Sciatic nerve (tissue), 2 donors: ENCODE results near the gene SMIM30. TPM values are rescaled to one million over a fixed set of nuclear protein-coding genes. Genes with fewer than 3 reads are reported as not detected.
"Not testable (repeated sequence)": the region's sequence is repeated elsewhere in the genome, so short reads cannot be mapped to it uniquely, and the experiment has no call there.

Experiments
- ATAC-seq: fragments of 200-7000 bp; cut with Tn5 transposase; one replicate; pipeline ENCODE4 v1.9.1; 2020; ENCODE audit warnings: mild to moderate bottlenecking, moderate library complexity
- DNase-seq: peaks from one replicate; pipeline ENCODE4 v3.0.0-alpha.2; 2020; ENCODE audit warnings: low spot score
- intact Hi-C: fragments of 100-400 bp; cut with DNase I; formaldehyde crosslinking; loops from one replicate; pipeline ENCODE4 v1.14.2; 2022
- total RNA-seq: library from RNA; stranded (reverse); fragmentation: NEBNext Ultra II Directional; extraction: Animal tissue kit (Norgen Biotek cat#: 25700); gene quantifications from one replicate; pipeline ENCODE4 v1.2.1, GENCODE V29; 2021
- donor health status: DM: no; HTN: no; CAD: no.
- donor health status: DM: no; HTN: no; CAD: no.

SMIM30 gene
- total RNA-seq, 1 donor from 2014 or later, result 29.6 TPM

DNA sequence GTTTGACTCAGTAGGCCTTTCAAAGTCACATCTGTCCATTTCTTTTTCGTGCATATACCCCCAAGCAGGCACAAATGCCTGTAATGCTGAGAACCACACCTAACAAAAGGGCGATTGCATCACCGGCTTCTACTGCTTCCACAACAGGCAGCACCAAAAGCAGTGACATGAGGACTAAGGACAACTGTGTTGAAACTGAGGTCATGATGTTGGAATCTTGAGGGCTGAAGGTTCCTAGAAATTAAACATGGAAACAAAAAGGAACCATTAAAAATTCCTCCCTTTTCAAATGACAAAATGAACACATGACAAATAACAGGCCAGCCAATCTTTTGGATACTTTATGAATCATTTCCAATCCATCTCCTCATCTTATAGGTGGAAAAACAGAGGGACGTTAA lies 980 bp downstream of the SMIM30 start:
- DNase-seq, intact Hi-C loops: not testable (repeated sequence)

DNA sequence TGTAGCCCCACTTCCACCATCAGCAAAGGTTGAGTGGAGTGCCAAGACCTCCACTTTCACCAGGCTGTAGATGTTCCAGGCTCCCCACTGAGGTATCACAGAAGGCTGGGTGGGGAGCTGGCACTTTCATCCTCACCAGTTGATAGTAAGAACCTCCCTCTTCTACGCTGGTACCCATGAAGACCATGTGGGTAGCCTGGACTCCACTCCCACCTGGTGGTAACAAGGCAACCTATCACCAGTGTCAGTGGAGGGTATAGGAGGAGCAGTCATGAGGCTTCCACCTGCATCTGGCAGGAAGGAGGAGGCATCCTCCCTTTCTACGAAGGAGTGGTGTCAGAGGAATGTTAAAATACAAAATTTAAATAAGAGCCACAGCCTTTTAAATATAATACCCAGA lies 4.4 kb downstream of the SMIM30 start:
- intact Hi-C loops, result no loop called here
- no peak for DNase-seq
- no peak for ATAC-seq

More for the DNA sequence above, 980 bp downstream of the SMIM30 start:
- not testable (repeated sequence) for ATAC-seq

DNA sequence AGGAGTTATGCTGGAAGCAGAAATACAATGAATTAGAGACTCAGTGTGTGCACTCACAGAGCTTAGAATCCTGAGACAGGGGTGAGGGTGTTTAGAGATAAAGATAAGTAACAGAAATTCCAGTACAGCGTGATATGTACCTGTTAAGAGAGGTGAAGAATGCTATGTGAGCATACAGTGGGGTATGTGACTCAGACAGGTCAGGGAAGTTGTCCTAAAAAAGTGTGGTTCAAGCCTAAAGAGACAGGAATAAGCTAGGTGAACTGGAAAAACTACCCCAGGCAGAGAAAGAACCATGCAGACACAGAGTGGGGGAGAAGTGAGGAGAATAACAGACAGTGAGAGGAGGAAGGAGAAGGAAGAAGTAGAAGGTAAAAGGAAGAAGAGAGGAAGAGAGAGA lies 8.6 kb downstream of the SMIM30 start:
- DNase-seq, result no peak
- intact Hi-C loops, result no loop called here
- no peak for ATAC-seq

DNA sequence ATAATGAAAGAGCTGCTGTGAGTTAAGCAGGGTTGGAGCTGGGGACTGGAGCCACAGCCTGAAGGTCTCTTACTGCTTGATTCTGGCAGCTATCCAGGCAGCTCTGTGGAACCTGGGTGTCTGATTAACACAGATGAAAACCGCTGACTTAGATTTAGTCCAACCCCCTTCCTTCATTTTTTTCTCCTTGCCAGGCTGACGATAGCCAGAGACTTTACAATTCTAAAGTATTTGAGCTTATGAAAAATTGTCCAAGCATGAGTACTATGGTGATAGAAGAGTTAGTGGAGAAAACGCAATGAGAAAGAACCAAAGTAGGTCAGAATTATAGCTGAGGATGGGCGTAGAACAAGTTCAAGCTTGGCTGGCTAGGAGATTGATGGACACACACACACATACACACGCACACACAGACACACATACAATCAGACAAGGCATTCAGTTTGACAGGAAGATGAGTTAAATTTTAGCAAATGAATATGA lies 18.2 kb downstream of the SMIM30 start:
- ATAC-seq (no peak), DNase-seq (no peak)
- intact Hi-C loops, result no loop called here

DNA sequence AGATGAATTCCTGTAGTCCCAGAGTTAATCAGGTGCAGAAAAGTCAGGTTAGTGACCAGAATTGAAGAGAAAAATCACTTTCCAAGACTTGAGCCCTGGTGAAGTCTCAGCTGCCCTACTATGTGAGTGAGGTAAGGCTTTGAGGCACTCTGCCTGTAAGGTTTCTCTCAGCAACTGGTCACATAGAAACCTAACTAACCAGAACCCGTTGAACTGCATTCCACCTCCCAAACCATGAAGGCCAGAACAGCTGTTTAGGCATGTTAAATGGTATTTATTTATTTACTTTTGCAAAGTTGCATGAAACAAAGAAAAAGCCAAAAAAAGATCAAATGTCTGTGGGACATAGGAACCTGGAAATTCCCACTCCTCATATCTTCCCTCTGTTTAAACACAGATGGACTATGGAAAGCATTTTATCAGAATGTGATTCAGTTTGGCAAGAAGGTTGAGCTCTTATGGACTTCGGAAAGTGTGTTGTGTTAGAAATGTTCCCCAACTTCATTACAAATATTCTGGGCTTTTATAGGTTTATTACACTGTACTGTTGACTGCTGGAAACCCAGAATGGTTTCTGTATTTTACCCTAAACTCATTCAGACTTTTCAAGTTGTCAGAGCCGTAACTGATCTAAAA lies 19.0 kb downstream of the SMIM30 start:
- intact Hi-C loops, result no loop called here
- no peak for DNase-seq
- ATAC-seq, result no peak

DNA sequence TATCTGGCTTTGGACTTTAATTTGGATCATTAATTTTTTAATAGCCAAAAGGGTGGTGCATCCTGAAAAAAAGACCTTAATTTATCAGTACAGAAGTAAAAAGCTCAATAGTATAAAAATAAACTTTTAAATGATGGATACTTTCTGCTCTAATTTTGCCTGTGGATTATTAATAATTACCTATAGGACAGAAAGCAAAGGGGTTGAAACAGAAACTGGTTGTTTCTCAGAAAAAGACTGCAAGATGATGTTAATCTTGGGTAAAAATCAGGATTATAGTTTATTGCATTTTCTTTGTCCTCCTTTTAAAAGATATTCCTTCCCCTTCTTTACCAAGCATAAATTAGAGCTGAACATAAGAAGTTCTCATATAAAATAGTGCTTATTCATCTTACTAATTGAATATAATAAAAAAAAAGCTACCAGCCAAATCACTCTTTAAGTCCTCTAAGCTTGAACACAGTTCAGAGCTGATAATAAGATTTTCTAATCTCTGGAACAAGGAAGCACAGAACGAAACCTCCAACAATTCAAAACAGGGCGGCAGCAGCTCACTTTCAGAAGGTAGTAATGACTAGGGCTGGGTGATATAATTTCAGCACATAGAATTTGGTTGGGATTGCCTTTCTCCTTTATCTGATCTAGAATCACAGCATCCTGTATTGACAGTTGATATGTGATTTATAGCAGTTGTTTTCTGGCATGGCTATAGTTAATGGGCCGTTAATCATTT lies 23.7 kb downstream of the SMIM30 start:
- DNase-seq, result no peak
- intact Hi-C loops, result no loop called here
- ATAC-seq, result no peak

DNA sequence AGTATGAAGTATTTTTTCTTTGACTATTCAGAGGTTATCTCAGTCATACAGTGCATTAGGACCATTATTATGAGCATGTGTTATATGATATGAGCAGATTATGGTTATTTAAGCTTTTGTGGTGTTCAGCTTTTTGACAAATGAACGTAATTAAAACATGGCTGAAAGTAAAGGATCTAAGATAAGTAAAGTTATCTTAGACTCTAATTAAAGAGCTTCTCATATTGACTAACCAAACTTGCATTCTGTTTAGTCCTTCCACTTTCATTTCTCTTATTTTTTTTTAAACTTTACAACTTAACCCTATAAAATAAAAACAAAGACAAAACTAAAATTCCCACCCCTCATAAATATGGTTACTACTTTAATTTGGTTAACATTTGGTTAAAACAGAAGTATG lies 24.8 kb downstream of the SMIM30 start:
- DNase-seq, result no peak
- ATAC-seq, result no peak
- intact Hi-C loops, result no loop called here

DNA sequence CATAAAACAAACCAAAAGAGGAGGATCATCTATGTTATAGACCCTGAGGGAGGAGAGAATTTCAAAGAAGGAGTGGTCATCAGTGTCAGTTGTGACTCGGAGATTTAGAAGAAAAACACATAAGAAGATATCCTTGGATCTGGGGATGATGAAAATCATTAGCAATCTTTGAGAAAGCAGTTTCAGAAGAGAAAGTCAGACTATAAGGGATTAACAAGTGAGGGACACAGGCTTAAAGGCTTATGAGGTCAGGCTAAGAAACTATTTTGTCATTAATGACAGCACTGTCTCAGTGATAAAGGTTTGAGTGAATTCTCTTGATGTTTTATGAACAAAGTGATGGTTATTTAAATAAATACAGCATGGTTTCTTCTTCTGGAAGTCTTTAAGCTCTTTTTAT lies 25.6 kb downstream of the SMIM30 start:
- DNase-seq, result no peak
- no peak for ATAC-seq

DNA sequence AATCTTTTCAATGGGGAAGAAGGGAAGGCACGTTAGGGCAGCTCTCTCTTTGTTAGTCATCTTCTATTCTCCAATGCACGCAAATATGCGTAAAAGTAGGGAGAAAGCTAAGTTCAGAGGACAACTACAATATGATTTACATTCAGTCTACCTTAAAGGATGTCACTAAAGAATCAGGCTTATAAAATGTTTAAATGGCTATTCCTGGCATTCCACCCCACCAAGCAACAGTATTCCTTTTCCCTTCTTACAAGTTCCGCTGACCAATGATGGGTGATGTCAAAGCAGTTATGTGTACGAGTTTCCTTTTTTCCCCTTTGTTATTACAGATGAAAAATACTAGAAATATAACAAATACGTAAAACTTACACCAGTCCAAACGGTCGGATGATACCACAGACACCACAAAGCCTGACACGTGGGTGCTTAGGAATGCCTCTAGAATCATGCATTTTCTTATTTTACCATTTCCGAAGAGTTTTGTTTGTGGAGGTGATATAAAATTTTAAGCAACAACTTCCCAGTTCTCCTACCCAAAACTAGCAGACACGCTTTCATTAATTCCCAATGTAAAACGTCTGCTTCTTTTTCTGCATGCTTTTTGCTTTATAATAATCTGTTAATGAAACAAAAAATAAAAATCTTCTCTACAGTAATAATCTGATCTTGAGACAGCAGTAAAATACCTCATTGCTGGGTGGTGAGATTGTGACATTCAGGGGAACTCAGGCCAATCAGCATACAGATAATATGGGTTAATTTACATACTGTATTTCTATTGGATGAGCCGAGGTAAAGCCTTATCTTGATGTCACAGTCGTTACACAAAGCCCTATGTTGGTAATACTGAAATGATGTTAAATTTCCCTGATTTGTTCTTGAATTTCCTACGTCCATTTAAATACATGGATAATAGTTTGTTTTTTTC lies 31.0 kb downstream of the SMIM30 start:
- DNase-seq (no peak), ATAC-seq (peak; percentile 70)
- intact Hi-C loops, result no loop called here

More for the DNA sequence above, 25.6 kb downstream of the SMIM30 start:
- intact Hi-C loops, result no loop called here

DNA sequence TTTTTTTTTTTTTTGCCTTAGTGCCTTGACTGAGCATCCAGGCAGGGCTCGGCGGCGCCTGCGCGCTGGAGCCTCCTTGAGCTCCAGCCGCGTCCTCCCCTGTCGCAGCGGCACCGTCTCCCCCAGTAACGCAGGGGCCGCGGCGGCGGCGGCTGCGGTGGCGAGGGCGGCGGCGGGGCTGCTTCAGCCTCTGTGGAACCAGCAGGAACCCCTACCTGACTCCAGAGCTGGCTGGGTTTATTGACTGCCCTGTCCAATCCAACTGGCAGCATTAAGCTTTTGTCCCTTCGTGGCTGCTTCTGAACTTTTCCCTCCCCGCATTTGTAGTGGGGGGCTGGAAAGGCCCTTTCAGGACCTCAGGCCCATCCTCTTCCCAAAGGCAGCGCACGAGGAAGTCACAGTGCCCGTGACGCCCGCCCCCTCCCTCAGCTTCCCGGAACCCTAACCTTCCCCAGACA lies 31.9 kb downstream of the SMIM30 start, which contains the start of gene GPR85:
Gene GPR85, minus strand, starts transcription at position 397 of the 458 bp plus-strand sequence. CDS start 2,106 bp downstream, outside the sequence.
- ATAC-seq (peak; percentile 84), DNase-seq (peak; percentile 56)
- intact Hi-C loops, result no loop called here

DNA sequence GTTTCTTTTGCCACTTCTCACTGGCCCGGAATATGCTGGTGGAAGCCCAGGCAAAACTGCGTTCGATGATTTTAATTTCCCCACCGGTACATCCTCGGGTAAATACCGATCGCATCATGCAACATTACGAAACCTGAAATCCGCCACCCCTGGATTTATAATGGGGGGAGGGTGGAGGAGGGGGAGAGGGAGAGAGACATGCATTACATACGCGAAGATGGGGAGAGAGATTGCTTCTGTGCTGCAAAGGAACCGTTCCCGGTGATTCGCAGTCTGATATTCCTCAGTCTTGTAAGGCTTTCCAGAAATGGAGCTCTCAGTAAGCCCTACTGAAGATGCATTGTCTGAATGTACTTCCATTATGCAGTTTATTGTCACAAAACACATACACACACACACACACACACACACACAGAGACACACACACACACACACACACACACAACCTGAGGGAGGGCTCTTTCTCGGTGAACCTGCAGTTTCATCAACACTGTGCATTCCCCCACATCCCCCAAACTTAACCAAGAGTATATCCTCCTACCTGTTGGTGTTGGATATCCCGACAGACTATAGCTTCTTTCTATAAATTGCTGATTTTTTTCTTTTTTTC lies 32.5 kb downstream of the SMIM30 start:
- ATAC-seq (peak; percentile 36), DNase-seq (no peak)
- intact Hi-C loops, result no loop called here

DNA sequence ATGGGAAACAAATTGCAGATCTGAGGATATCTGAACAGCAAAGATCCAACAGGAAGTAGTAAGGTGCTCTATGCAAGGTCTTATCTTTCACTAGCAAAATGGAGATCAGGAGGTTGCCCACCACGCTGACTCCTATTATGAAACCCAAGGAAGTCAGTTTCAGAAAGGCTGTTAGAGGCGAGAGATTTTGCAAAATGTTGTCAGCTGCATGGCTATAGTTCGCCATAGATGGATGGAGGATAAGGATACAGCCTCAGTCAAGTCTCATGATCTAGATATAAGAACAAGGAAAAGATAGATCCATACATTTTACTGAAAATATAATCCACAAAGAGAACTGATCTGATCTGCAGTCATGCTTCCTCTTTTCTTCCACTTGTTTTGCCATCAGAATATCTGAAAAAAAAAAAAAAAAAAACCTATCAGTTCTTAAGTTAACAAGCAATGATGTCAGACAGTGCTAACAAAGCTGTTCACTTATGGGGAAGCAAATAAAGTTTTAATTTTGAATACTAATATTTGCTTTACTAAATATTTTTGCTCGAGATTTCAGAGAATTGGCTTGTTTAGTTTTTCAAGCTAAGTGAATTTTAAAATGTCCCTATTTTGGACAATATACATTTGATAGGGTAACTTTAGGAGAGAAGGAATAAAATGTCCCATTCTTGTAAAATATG lies 33.7 kb downstream of the SMIM30 start:
- DNase-seq, result no peak
- no peak for ATAC-seq
- intact Hi-C loops, result no loop called here

DNA sequence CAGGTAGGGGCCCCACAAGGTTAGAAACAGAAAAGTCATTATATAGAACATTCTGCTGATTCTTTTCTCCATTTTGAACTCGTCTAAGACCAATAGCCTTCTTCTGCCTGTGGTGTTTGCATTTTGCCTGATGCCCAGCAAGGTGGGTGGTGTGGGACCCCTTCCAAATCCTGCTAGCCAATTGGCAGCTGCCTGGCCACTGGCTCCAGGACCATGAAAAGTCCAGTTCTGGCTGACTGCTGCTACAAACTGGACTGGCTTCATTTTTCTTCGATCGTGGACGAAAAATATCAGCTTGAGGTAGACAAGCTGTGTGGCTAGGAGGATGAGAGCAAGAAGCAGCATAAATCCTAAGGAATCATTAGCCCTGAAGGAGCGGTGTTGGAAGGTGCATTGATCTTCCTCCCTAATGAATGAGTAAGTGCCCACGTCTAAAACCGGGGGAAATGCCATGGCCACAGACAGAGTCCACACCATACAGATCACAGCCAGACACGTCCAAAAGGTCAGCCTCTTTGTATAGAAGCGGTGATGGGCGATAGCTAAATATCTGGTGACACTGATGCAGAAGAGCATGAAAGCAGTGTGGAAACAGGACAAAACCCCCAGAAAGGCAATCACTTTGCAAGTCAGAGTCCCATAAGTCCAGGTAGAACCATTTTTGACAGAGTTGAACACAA lies 34.4 kb downstream of the SMIM30 start:
- intact Hi-C loops, result no loop called here
- DNase-seq (no peak), ATAC-seq (no peak)

DNA sequence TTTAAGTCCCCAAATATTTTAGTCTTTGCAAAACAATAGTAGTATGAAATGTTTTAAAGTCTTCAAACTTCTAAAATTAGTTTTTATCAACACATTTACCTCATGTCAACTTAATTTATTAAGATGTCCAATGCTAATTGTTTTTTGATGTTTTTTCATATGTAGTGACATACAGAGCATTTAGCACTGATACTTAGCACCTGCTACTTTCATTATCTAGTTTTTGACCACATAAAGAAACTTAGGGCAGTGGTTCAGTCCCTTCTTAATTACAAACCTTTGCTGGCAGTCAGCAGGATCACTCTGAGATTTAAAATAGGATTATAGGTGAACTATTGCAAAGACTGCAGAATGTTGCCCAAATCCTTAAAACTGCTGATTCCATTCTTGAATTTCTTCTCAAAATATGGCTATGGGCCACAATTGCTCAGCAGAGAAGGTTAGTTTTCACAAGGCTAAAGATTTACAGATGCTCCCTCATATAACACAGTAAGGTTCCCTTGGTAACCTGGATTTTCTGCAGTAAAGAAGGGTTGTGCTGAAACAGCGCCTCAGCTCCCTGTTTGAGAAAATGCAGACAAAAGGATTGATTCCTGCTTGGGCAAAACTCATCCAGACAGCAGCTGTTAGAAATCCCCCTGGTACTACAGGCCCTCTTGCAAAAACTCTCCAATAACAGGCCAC lies 35.1 kb downstream of the SMIM30 start:
- DNase-seq, result no peak
- ATAC-seq, result no peak
- intact Hi-C loops, result no loop called here

DNA sequence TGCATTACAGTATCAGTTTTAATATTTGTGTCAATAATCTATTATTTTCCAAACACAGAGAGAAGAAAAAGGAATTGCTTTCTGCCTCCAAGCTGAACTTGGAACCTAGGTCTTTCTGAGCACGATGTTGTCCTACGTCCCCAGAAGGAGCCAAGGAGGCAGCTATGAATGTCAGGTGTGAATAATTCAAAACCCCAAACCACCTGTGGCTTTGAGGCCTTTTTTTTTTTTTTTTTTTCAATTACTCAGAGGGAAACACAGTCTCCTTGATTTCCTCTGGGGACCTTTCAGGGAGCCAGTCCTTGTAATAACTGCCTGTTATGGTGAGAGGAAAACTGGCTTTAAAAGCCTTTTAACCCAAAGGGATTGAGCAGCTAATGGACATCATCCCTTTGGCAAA lies 40.0 kb downstream of the SMIM30 start:
- DNase-seq (no peak), ATAC-seq (no peak)
- intact Hi-C loops, result no loop called here

DNA sequence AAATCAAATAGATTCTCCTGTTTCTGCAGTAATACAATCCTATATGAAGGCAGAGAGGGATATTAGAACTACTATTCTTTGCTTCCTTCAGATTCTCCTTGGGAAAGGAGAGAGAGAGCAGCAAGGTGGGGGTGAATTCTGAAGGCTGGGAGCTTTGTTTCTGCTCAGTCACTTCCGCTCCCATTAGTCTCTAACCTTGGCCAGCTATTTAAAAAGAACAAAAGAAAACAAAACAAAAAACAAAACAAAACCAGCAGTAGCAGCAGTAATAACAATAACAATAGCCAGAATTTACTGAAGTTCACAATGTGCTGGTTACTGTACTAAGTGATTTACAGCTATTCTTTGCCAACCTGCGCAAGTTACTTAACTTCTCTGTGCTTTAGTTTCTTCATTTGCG lies 41.7 kb downstream of the SMIM30 start:
- no peak for ATAC-seq
- intact Hi-C loops, result no loop called here
- DNase-seq, result no peak

DNA sequence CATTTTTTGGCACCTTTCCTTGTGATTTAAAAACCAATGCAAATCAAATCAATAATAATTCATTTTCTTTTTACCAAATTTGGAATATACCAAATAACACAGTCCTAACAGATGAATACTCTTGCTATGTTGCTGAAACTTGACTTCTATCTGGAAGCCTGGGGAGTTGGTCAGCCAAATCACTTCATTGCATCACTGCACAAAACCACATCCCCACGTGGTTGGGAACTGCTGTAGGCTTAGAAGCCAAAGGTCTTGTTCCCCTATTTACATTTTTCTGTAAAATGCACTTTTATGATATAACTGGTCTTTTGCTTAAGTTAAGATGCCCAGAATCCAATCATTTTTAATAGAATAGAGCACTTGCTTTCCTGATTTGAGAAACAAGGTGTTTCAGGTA lies 46.9 kb downstream of the SMIM30 start:
- intact Hi-C loops, result no loop called here
- DNase-seq, result no peak
- ATAC-seq, result no peak
